NCI-H1417 treated with DMSO at 0.1 percent for 48 hours (cell line): ENCODE measurements around the gene COQ8B.

Source experiments
- DNase-seq: peaks from one replicate; lab custom pipeline; 2025; lab: John Stamatoyannopoulos, UW

The COQ8B gene

GRCh38 chr19:40717880-40718773 lies 1.4 kb upstream of the COQ8B start:
- DNase-seq = no peak

- DNase-seq = no peak
Measured at GRCh38 chr19:40717325-40717879, 716 bp upstream of the COQ8B start.

- no peak for DNase-seq
Measured at GRCh38 chr19:40716031-40716481, 630 bp downstream of the COQ8B start.

- peak; percentile 73 for DNase-seq
Measured at GRCh38 chr19:40714441-40715299, 2.0 kb downstream of the COQ8B start.

- no peak for DNase-seq
Measured at GRCh38 chr19:40713939-40714338, 2.7 kb downstream of the COQ8B start.

- DNase-seq = no peak
Measured at GRCh38 chr19:40709817-40710216, 6.9 kb downstream of the COQ8B start.

- no peak for DNase-seq
Measured at GRCh38 chr19:40707615-40708014, 9.1 kb downstream of the COQ8B start.

GRCh38 chr19:40705950-40706619 lies 10.6 kb downstream of the COQ8B start:
- DNase-seq = no peak

- no peak for DNase-seq
Measured at GRCh38 chr19:40705362-40705651, 11.4 kb downstream of the COQ8B start.

GRCh38 chr19:40704491-40705361 lies 12.0 kb downstream of the COQ8B start:
- no peak for DNase-seq

GRCh38 chr19:40703029-40703755 lies 13.5 kb downstream of the COQ8B start:
- no peak for DNase-seq

- DNase-seq = no peak
Measured at GRCh38 chr19:40702337-40703012, 14.2 kb downstream of the COQ8B start.

- no peak for DNase-seq
Measured at GRCh38 chr19:40701758-40702157, 14.9 kb downstream of the COQ8B start.

- DNase-seq = no peak
Measured at GRCh38 chr19:40700083-40700482, 16.6 kb downstream of the COQ8B start.

GRCh38 chr19:40697007-40697406 lies 19.7 kb downstream of the COQ8B start:
- DNase-seq = no peak

- DNase-seq = no peak
Measured at GRCh38 chr19:40695881-40696280, 20.8 kb downstream of the COQ8B start.

- no peak for DNase-seq
Measured at GRCh38 chr19:40693896-40694295, 22.8 kb downstream of the COQ8B start.

- DNase-seq = no peak
Measured at GRCh38 chr19:40693150-40693788, 23.4 kb downstream of the COQ8B start.

GRCh38 chr19:40692212-40692551 lies 24.5 kb downstream of the COQ8B start:
- no peak for DNase-seq
